Loucy (cell line): Measurements from ENCODE around the gene GADL1.
A peak's percentile ranks its signal among the peaks of the same experiment; 100 is the strongest.

ENCODE experiments used
- H2AFZ ChIP-seq: fragments of 200-600 bp; sonication (generic); 2 replicates; pipeline ENCODE4 v1.6.0; 2016; ENCODE audit warnings: antibody characterized with exemption, mild to moderate bottlenecking, low read length, moderate library complexity
- H3F3A ChIP-seq: fragments of 200-600 bp; 2 replicates; pipeline ENCODE4 v1.6.0; 2016; ENCODE audit warnings: antibody characterized with exemption, low read depth, mild to moderate bottlenecking
- H3K27me3 ChIP-seq: fragments of 200-600 bp; sonication (generic); 2 replicates; pipeline ENCODE4 v1.6.1; 2014; ENCODE audit warnings: low read length, mild to moderate bottlenecking; ENCODE audit not compliant: insufficient read depth, poor library complexity, severe bottlenecking
- H3K36me3 ChIP-seq: fragments of 200-600 bp; sonication (generic); 2 replicates; pipeline ENCODE4 v1.6.1; 2016; ENCODE audit warnings: low read length; ENCODE audit not compliant: insufficient read depth
- H3K4me1 ChIP-seq: fragments of 200-600 bp; sonication (generic); 2 replicates; pipeline ENCODE4 v1.5.1; 2014; ENCODE audit warnings: low read length, mild to moderate bottlenecking; ENCODE audit not compliant: insufficient read depth, poor library complexity, severe bottlenecking
- H3K4me2 ChIP-seq: fragments of 200-600 bp; sonication (generic); 2 replicates; pipeline ENCODE4 v1.6.0; 2014; ENCODE audit warnings: antibody characterized with exemption, low read length, low read depth, mild to moderate bottlenecking; ENCODE audit not compliant: poor library complexity, severe bottlenecking
- H3K4me3 ChIP-seq: fragments of 200-600 bp; sonication (generic); 2 replicates; pipeline ENCODE4 v1.5.1; 2014; ENCODE audit warnings: low read length, mild to moderate bottlenecking, mixed read lengths; ENCODE audit not compliant: poor library complexity, severe bottlenecking
- H3K79me2 ChIP-seq: fragments of 200-600 bp; sonication (generic); 2 replicates; pipeline ENCODE4 v1.6.1; 2014; ENCODE audit warnings: low read length; ENCODE audit not compliant: insufficient read depth
- H3K9ac ChIP-seq: fragments of 200-600 bp; sonication (generic); 2 replicates; pipeline ENCODE4 v1.6.0; 2014; ENCODE audit warnings: mild to moderate bottlenecking, low read depth, low read length, moderate library complexity; ENCODE audit not compliant: poor library complexity, severe bottlenecking
- H3K9me2 ChIP-seq: fragments of 200-600 bp; sonication (generic); replicated peaks from 2 replicates; pipeline ENCODE4 v1.6.1; 2016; ENCODE audit warnings: low read depth, low read length, mixed read lengths
- H3K9me3 ChIP-seq: fragments of 200-600 bp; sonication (generic); 2 replicates; pipeline ENCODE4 v1.6.1; 2014; ENCODE audit warnings: mild to moderate bottlenecking, antibody characterized with exemption, low read length, low read depth; ENCODE audit not compliant: insufficient read depth
- H4K20me1 ChIP-seq: fragments of 200-600 bp; sonication (generic); 2 replicates; pipeline ENCODE4 v1.6.0; 2014; ENCODE audit warnings: antibody characterized with exemption, low read length, mild to moderate bottlenecking; ENCODE audit not compliant: insufficient read depth, poor library complexity, severe bottlenecking
- EZH2phosphoT487 ChIP-seq: fragments of 200-600 bp; IDR thresholded peaks from 2 replicates; pipeline ENCODE4 v1.6.1; 2018; ENCODE audit warnings: antibody characterized with exemption, mild to moderate bottlenecking, moderate library complexity, borderline replicate concordance
- TF ChIP-seq, protein P1 (sequence below): fragments of 200-600 bp; sonication (generic); conservative IDR thresholded peaks from 2 replicates; pipeline ENCODE4 v1.5.1; 2014; ENCODE audit warnings: mild to moderate bottlenecking, antibody characterized with exemption, low read length

The GADL1 gene

GRCh38 chr3:30777426-30778113, 116.9 kb downstream of the GADL1 start:
- no peaks in the 10 kb centered on the region for H3K9me2 ChIP-seq
- H3K9ac ChIP-seq, result no peak overlapping the region
- TF ChIP-seq EZH2phosphoT487, result no peak
- TF ChIP-seq, protein P1, sequence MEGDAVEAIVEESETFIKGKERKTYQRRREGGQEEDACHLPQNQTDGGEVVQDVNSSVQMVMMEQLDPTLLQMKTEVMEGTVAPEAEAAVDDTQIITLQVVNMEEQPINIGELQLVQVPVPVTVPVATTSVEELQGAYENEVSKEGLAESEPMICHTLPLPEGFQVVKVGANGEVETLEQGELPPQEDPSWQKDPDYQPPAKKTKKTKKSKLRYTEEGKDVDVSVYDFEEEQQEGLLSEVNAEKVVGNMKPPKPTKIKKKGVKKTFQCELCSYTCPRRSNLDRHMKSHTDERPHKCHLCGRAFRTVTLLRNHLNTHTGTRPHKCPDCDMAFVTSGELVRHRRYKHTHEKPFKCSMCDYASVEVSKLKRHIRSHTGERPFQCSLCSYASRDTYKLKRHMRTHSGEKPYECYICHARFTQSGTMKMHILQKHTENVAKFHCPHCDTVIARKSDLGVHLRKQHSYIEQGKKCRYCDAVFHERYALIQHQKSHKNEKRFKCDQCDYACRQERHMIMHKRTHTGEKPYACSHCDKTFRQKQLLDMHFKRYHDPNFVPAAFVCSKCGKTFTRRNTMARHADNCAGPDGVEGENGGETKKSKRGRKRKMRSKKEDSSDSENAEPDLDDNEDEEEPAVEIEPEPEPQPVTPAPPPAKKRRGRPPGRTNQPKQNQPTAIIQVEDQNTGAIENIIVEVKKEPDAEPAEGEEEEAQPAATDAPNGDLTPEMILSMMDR, result no peak
- no peaks in the 10 kb centered on the region for H3K27me3 ChIP-seq
- H2AFZ ChIP-seq, result peak overlapping the region; percentile 25; the same call in 1 of the 2 replicates
- H3K4me2 ChIP-seq, result no peak overlapping the region
- H3F3A ChIP-seq, result no peaks in the 10 kb centered on the region
- H3K79me2 ChIP-seq, result no peaks in the 10 kb centered on the region
- no peaks in the 10 kb centered on the region for H4K20me1 ChIP-seq
- peaks cover 6% of the 10 kb centered on the region for H3K4me1 ChIP-seq
- no peaks in the 10 kb centered on the region for H3K9me3 ChIP-seq
- no peaks in the 10 kb centered on the region for H3K36me3 ChIP-seq
- no peak overlapping the region for H3K4me3 ChIP-seq

GRCh38 chr3:30776186-30776815, 118.2 kb downstream of the GADL1 start:
- H3K9ac ChIP-seq, result no peak overlapping the region

DNA sequence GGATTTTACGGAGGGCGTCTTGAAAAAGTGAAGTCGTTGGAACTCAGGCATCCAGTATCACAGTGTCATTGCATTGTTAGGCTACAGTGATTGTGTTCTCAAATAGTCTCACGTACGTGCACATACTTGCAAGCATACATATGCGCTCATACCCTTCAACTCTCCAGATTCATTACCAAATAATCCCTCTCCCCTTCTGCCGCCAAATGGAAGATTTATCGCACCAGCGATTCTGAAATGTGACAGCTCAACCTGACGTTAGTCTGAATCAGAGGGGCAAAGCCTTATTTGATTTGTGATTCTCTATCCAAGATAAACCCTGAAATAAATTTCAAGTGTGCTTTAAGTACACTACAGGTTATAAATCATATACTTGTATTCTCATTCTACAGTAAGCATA, 119.4 kb downstream of the GADL1 start:
- no peak overlapping the region for H2AFZ ChIP-seq
- H3K9me3 ChIP-seq, result no peaks in the 10 kb centered on the region
- H3K9me2 ChIP-seq, result no peaks in the 10 kb centered on the region
- no peaks in the 10 kb centered on the region for H3K27me3 ChIP-seq
- no peak overlapping the region for H3K4me3 ChIP-seq
- H3K9ac ChIP-seq, result no peak overlapping the region
- H3K36me3 ChIP-seq, result no peaks in the 10 kb centered on the region
- no peaks in the 10 kb centered on the region for H4K20me1 ChIP-seq
- H3K4me1 ChIP-seq, result peaks cover 6% of the 10 kb centered on the region
- H3F3A ChIP-seq, result no peaks in the 10 kb centered on the region
- no peaks in the 10 kb centered on the region for H3K79me2 ChIP-seq
- TF ChIP-seq, protein P1, result no peak
- no peak for TF ChIP-seq EZH2phosphoT487
- H3K4me2 ChIP-seq, result no peak overlapping the region

More at GRCh38 chr3:30776186-30776815, 118.2 kb downstream of the GADL1 start:
- no peaks in the 10 kb centered on the region for H3K9me2 ChIP-seq
- no peak overlapping the region for H2AFZ ChIP-seq
- H3K36me3 ChIP-seq, result no peaks in the 10 kb centered on the region
- H3K27me3 ChIP-seq, result no peaks in the 10 kb centered on the region
- H3K4me2 ChIP-seq, result no peak overlapping the region
- H3K79me2 ChIP-seq, result no peaks in the 10 kb centered on the region
- no peaks in the 10 kb centered on the region for H3F3A ChIP-seq
- no peak overlapping the region for H3K4me3 ChIP-seq
- H3K9me3 ChIP-seq, result no peaks in the 10 kb centered on the region
- no peak for TF ChIP-seq EZH2phosphoT487
- TF ChIP-seq, protein P1, result no peak
- no peaks in the 10 kb centered on the region for H4K20me1 ChIP-seq
- peaks cover 6% of the 10 kb centered on the region for H3K4me1 ChIP-seq
